SJSA1 (cell line): Measurements from ENCODE around the gene IRX6. TPM values are rescaled to one million over a fixed set of nuclear protein-coding genes. Genes with fewer than 3 reads are reported as not detected.
A peak's percentile ranks its signal among the peaks of the same experiment; 100 is the strongest.

Experiments
- DNase-seq, 2 experiments: peaks; one replicate each; pipeline ENCODE4 v3.0.0-alpha.2; 2015 to 2020; ENCODE audit warnings: low spot score in 2 of 2, low read depth in 1 of 2
- H3K27ac ChIP-seq: fragments of 250-450 bp; sonication (Bioruptor Pico); 2 replicates; pipeline ENCODE4 v1.5.1; 2020; ENCODE audit warnings: mild to moderate bottlenecking, moderate library complexity
- H3K27me3 ChIP-seq: fragments of 250-450 bp; sonication (Bioruptor Pico); replicated peaks from 2 replicates; pipeline ENCODE4 v1.5.1; 2020; ENCODE audit warnings: mild to moderate bottlenecking, moderate library complexity
- H3K36me3 ChIP-seq: fragments of 250-450 bp; sonication (Bioruptor Pico); 2 replicates; pipeline ENCODE4 v1.5.1; 2020; ENCODE audit warnings: mild to moderate bottlenecking
- H3K4me1 ChIP-seq: fragments of 250-450 bp; sonication (Bioruptor Pico); replicated peaks from 2 replicates; pipeline ENCODE4 v1.6.1; 2021; ENCODE audit warnings: mild to moderate bottlenecking
- H3K4me3 ChIP-seq: fragments of 250-450 bp; sonication (Bioruptor Pico); 2 replicates; pipeline ENCODE4 v1.5.1; 2020; ENCODE audit warnings: mild to moderate bottlenecking
- H3K9me3 ChIP-seq: fragments of 250-450 bp; sonication (Bioruptor Pico); replicated peaks from 2 replicates; pipeline ENCODE4 v1.5.1; 2020; ENCODE audit warnings: mild to moderate bottlenecking
- total RNA-seq: library from RNA; depleted of rRNA; stranded (reverse); fragments of >200 nt; shearing (Covaris generic); gene quantifications from 2 replicates; pipeline ENCODE4 v1.2.3, GENCODE V29; 2014

Gene IRX6
- total RNA-seq, 1 experiment from 2014 or later = not detected

DNA sequence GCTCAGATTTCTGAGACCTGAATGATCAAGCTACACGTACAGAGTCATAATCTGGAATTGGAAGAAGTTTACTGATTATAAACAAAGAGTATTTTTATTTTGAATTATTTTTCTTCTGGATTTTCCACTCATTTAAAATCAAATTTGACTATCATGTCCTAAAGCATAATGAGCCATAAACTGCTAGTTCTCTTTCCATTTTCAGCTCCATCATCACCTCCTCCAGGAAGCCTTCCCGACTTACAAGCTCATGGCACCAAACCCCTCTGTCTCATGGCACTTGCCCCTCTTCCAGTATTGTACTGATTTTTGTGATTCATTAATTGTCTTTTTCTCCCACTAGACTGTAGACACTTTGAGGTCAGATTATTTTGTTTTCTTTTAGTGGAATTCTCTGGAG, 35.9 kb downstream of the IRX6 start:
- H3K27ac ChIP-seq = no peak overlapping the region
- no peaks in the 10 kb centered on the region for H3K36me3 ChIP-seq
- H3K27me3 ChIP-seq = 0 out of 2 replicates have a peak, but pooled peaks cover 2% of the 10 kb centered on the region
- H3K9me3 ChIP-seq = no peaks in the 10 kb centered on the region
- H3K4me3 ChIP-seq = no peak overlapping the region
- no peak for DNase-seq
- no peaks in the 10 kb centered on the region for H3K4me1 ChIP-seq

GRCh38 chr16:55364811-55365210, 40.8 kb downstream of the IRX6 start:
- H3K4me3 ChIP-seq = no peak overlapping the region
- DNase-seq = no peak
- no peaks in the 10 kb centered on the region for H3K4me1 ChIP-seq
- H3K36me3 ChIP-seq = no peaks in the 10 kb centered on the region
- H3K9me3 ChIP-seq = no peaks in the 10 kb centered on the region
- peaks cover 35% of the 10 kb centered on the region for H3K27me3 ChIP-seq
- no peak overlapping the region for H3K27ac ChIP-seq

DNA sequence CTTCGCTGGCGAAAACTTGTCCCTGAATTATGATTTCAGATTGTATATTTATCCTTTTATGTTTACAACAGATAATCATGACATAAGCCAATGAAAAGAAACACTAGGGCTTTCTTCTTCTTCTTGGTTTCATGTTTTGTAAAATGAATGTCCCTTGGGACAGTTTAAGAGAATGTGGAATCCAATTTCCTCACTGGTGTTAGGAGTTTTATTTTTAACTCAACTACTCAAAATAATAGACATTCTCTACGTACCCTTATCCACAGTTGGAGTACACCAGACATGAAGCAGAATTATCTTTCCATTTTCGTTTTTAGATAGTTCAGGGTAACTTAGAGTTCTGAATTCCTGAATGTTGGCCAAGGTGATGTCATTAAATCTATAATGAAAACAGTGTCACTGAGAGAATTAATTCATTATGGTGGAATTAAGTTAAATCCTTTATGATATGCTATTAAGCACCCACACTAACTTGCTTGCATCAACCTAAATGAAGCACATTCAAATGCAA, 43.4 kb downstream of the IRX6 start:
- Histone ChIP-seq H3K36me3 (no peaks in the 10 kb centered on the region), H3K4me1 (no peaks in the 10 kb centered on the region), H3K27me3 (peaks cover 58% of the 10 kb centered on the region), H3K4me3 (no peak overlapping the region), H3K9me3 (no peaks in the 10 kb centered on the region), H3K27ac (no peak overlapping the region)
- no peak for DNase-seq

GRCh38 chr16:55367866-55368603, 44.0 kb downstream of the IRX6 start:
- Histone ChIP-seq H3K27ac (no peak overlapping the region), H3K36me3 (no peaks in the 10 kb centered on the region), H3K4me3 (no peak overlapping the region), H3K4me1 (no peaks in the 10 kb centered on the region), H3K9me3 (no peaks in the 10 kb centered on the region), H3K27me3 (peaks cover 63% of the 10 kb centered on the region)
- DNase-seq = no peak

- Histone ChIP-seq H3K4me1 (no peaks in the 10 kb centered on the region), H3K4me3 (no peak overlapping the region), H3K27ac (no peak overlapping the region), H3K27me3 (peaks cover 63% of the 10 kb centered on the region), H3K9me3 (no peaks in the 10 kb centered on the region), H3K36me3 (no peaks in the 10 kb centered on the region)
- no peak for DNase-seq
Measured at GRCh38 chr16:55369151-55369550, 45.1 kb downstream of the IRX6 start.

- Histone ChIP-seq H3K4me1 (no peaks in the 10 kb centered on the region), H3K36me3 (no peaks in the 10 kb centered on the region), H3K4me3 (no peak overlapping the region), H3K27me3 (peaks cover 60% of the 10 kb centered on the region), H3K9me3 (no peaks in the 10 kb centered on the region), H3K27ac (no peak overlapping the region)
- peak; percentile 18 to 52 for DNase-seq
Measured at GRCh38 chr16:55370762-55371482, 46.9 kb downstream of the IRX6 start.

DNA sequence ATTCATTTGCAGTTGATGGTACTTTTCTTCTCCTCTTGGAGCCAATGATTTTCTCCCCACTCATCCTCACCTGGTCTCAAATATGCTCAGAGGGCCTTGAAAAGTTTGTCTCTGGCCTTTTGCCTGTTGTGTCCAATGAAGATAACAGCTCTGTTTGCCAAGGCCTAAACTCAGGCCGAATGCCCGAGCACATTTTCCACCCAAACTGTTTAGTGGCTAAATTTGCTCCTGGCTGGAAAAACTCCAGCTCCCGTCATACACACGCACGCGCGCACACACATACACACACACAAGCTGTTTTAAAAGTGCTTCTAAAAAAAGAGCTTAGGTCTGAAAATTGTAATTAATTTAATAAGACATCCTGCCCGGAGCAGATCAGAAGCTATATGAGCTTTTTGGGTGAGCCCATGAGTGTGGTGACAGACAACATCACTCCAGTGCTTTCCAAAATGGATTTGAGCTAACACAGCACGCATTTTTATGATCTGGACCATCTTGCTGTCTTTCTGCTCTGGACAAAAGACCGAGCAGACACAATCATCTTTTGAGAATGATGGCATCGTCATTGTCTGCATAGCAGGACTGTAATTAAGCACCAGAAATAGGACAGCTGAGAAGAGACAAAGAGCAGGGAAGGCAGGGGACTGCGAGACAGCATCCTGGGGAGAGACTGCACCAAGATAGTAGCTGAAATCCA, 48.9 kb downstream of the IRX6 start:
- no peak for DNase-seq
- Histone ChIP-seq H3K27ac (no peak overlapping the region), H3K36me3 (no peaks in the 10 kb centered on the region)

DNA sequence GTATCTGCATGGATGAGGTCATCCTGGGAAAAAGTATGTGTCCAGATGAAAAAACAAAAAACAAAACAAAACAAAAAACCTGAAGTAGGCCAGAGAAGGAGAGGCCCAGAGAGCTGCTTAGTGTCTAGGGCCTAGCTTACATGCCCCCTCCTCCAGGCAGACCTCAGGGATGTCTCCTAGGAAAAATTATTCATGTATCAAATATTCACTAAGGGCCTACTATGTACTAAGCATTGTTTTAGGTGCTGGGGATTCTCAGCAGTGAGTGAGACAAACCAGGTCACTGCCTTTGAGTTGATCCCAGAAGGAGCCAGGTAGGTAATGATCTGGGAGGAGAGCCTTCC, 49.5 kb downstream of the IRX6 start:
- no peak for DNase-seq
- H3K4me1 ChIP-seq = no peaks in the 10 kb centered on the region
- no peaks in the 10 kb centered on the region for H3K36me3 ChIP-seq
- peaks cover 46% of the 10 kb centered on the region for H3K27me3 ChIP-seq
- H3K4me3 ChIP-seq = no peak overlapping the region
- no peak overlapping the region for H3K27ac ChIP-seq
- H3K9me3 ChIP-seq = no peaks in the 10 kb centered on the region

More for the DNA sequence above, 48.9 kb downstream of the IRX6 start:
- H3K4me1 ChIP-seq = no peaks in the 10 kb centered on the region
- H3K9me3 ChIP-seq = no peaks in the 10 kb centered on the region
- H3K4me3 ChIP-seq = no peak overlapping the region
- H3K27me3 ChIP-seq = peaks cover 46% of the 10 kb centered on the region

DNA sequence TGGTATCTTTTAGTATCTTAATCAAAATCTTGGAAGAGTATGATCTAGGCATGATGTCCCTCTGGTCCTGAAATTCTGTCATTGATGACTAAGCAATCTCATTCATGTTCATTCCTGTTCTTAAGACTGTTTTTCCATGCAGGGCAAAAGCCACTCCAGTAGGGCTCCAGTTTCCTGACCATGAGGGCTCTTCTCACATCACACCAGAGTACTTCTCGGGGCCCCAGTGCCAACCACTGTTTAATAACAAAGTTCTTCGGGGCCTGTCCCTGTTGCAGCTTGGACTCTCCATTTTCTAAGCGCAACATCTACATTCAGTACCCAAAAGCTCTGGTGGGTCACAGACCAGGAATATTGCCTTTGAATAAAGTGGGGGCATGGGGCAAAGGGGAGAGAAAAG, 52.0 kb downstream of the IRX6 start:
- H3K4me3 ChIP-seq = no peak overlapping the region
- no peaks in the 10 kb centered on the region for H3K4me1 ChIP-seq
- no peak for DNase-seq
- no peak overlapping the region for H3K27ac ChIP-seq
- peaks cover 24% of the 10 kb centered on the region for H3K27me3 ChIP-seq
- H3K36me3 ChIP-seq = no peaks in the 10 kb centered on the region
- H3K9me3 ChIP-seq = no peaks in the 10 kb centered on the region

GRCh38 chr16:55376567-55377167, 52.7 kb downstream of the IRX6 start:
- H3K4me3 ChIP-seq = no peak overlapping the region
- H3K27me3 ChIP-seq = peaks cover 18% of the 10 kb centered on the region
- no peaks in the 10 kb centered on the region for H3K9me3 ChIP-seq
- H3K27ac ChIP-seq = no peak overlapping the region
- no peaks in the 10 kb centered on the region for H3K36me3 ChIP-seq
- no peak for DNase-seq
- no peaks in the 10 kb centered on the region for H3K4me1 ChIP-seq

DNA sequence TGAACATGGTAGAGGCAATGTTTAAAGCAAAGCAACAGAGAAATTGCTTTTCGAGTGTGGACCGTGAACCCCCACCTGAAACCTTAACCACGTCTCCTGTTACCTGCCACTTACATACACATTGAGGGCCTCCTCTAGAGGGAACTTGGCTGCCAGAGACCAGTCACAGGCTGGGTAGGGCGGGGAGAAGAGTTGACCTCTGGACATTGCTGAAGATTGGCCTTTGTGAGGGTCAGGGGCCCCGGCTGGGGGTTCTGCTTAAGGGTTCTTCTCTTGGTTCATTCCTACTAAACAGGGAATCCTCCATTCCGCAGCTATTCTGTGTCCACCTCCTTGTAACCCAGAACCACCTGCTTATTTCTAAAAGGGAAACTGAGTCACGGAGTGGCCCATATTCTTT, 53.8 kb downstream of the IRX6 start:
- peaks cover 15% of the 10 kb centered on the region; the same call in 1 of the 2 replicates for H3K27me3 ChIP-seq
- no peak overlapping the region for H3K27ac ChIP-seq
- H3K4me1 ChIP-seq = no peaks in the 10 kb centered on the region
- H3K9me3 ChIP-seq = no peaks in the 10 kb centered on the region
- no peak for DNase-seq
- H3K4me3 ChIP-seq = no peak overlapping the region
- no peaks in the 10 kb centered on the region for H3K36me3 ChIP-seq

DNA sequence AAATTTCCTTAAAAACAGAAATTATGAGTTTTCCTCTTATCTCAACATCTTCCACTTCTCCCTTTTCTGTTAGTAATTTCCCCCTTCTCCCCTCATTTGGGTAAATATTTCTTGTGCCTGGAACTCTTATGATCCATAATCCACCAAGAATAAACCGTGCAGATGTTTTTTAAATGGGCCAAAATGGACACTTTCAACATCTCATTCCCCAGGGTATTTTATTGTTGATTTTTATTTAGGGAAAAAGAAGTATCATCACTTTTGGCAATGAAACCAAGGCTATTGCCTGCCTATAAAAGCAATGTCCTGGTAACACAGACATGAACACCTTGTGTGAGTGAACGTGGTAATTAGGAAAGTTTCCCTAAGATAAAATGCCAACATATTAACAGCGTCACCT, 54.6 kb downstream of the IRX6 start:
- Histone ChIP-seq H3K4me1 (no peaks in the 10 kb centered on the region), H3K27me3 (peaks cover 20% of the 10 kb centered on the region), H3K27ac (no peak overlapping the region), H3K4me3 (no peak overlapping the region), H3K36me3 (no peaks in the 10 kb centered on the region), H3K9me3 (no peaks in the 10 kb centered on the region)
- DNase-seq = no peak

- DNase-seq = no peak
- no peaks in the 10 kb centered on the region for H3K36me3 ChIP-seq
- peaks cover 20% of the 10 kb centered on the region for H3K27me3 ChIP-seq
- no peaks in the 10 kb centered on the region for H3K4me1 ChIP-seq
- no peaks in the 10 kb centered on the region for H3K9me3 ChIP-seq
- no peak overlapping the region for H3K4me3 ChIP-seq
- H3K27ac ChIP-seq = no peak overlapping the region
Measured at GRCh38 chr16:55379371-55379770, 55.4 kb downstream of the IRX6 start.
